Glutamatergic neuron (in vitro differentiated cells): ENCODE measurements around the gene TAF13. TPM values are rescaled to one million over a fixed set of nuclear protein-coding genes. Genes with fewer than 3 reads are reported as not detected.
"Not testable (repeated sequence)": the region's sequence is repeated elsewhere in the genome, so short reads cannot be mapped to it uniquely, and the experiment has no call there.

Source experiments
- DNase-seq: peaks from one replicate; pipeline ENCODE4 v3.0.0; 2022
- H3K27ac Mint-ChIP-seq: one replicate; pipeline ENCODE4 v1.8.0; 2020; ENCODE audit warnings: mild to moderate bottlenecking, mixed read lengths, inconsistent platforms; ENCODE audit not compliant: unreplicated experiment
- H3K27me3 Mint-ChIP-seq: one replicate; pipeline ENCODE4 v1.8.0; 2020; ENCODE audit warnings: mild to moderate bottlenecking, moderate library complexity, mixed read lengths, inconsistent platforms; ENCODE audit not compliant: unreplicated experiment
- H3K36me3 Mint-ChIP-seq: one replicate; pipeline ENCODE4 v1.8.0; 2020; ENCODE audit warnings: mild to moderate bottlenecking, mixed read lengths, inconsistent platforms; ENCODE audit not compliant: unreplicated experiment
- H3K4me1 Mint-ChIP-seq: one replicate; pipeline ENCODE4 v1.8.0; 2020; ENCODE audit warnings: mild to moderate bottlenecking, low read depth, mixed read lengths, inconsistent platforms; ENCODE audit not compliant: unreplicated experiment
- H3K4me3 Mint-ChIP-seq: one replicate; pipeline ENCODE4 v1.8.0; 2020; ENCODE audit warnings: mild to moderate bottlenecking, mixed read lengths, inconsistent platforms; ENCODE audit not compliant: unreplicated experiment
- H3K9me3 Mint-ChIP-seq: one replicate; pipeline ENCODE4 v1.8.0; 2020; ENCODE audit warnings: mild to moderate bottlenecking, moderate library complexity, mixed read lengths, inconsistent platforms; ENCODE audit not compliant: unreplicated experiment
- total RNA-seq: library from RNA; stranded (reverse); fragmentation: NEBNext Ultra II Directional; extraction: Animal tissue kit (Norgen Biotek cat#: 25700); gene quantifications from one replicate; pipeline ENCODE4 v1.2.1, GENCODE V29; 2021; ENCODE audit not compliant: unreplicated experiment
- TF ChIP-seq, protein P1 (sequence below): fragments of 200-600 bp; sonication (generic); IDR thresholded peaks from one replicate; pipeline ENCODE4 v1.5.0; 2021; ENCODE audit not compliant: partially characterized antibody, unreplicated experiment

The TAF13 gene
- total RNA-seq, 1 donor from 2014 or later: 66.0 TPM

DNA sequence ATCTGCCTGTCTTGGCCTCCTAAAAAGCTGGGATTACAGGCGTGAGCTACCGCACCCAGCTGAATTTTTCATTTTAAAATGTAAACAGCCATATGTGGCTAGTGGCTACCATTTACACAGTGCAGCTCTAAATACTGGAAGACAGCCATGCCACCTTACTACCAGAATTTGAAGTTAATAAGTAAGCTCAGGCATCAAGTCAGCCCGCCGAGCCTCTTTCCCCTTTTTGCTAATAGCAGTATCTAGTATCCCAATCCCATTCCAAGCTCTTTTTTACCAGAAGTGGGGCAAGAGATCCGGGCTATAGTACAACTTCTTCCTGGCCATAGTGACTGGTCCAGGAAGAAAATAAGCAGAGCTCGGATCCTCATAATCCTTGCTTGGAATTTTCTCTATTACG, 15.1 kb downstream of the TAF13 start:
- no peak for DNase-seq
- Mint-ChIP-seq H3K27ac (no peak overlapping the region), H3K27me3 (peaks cover 3% of the 10 kb centered on the region), H3K9me3 (no peaks in the 10 kb centered on the region), H3K4me1 (no peaks in the 10 kb centered on the region), H3K36me3 (no peaks in the 10 kb centered on the region), H3K4me3 (no peak overlapping the region)
- TF ChIP-seq, protein P1, sequence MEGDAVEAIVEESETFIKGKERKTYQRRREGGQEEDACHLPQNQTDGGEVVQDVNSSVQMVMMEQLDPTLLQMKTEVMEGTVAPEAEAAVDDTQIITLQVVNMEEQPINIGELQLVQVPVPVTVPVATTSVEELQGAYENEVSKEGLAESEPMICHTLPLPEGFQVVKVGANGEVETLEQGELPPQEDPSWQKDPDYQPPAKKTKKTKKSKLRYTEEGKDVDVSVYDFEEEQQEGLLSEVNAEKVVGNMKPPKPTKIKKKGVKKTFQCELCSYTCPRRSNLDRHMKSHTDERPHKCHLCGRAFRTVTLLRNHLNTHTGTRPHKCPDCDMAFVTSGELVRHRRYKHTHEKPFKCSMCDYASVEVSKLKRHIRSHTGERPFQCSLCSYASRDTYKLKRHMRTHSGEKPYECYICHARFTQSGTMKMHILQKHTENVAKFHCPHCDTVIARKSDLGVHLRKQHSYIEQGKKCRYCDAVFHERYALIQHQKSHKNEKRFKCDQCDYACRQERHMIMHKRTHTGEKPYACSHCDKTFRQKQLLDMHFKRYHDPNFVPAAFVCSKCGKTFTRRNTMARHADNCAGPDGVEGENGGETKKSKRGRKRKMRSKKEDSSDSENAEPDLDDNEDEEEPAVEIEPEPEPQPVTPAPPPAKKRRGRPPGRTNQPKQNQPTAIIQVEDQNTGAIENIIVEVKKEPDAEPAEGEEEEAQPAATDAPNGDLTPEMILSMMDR: no peak

DNA sequence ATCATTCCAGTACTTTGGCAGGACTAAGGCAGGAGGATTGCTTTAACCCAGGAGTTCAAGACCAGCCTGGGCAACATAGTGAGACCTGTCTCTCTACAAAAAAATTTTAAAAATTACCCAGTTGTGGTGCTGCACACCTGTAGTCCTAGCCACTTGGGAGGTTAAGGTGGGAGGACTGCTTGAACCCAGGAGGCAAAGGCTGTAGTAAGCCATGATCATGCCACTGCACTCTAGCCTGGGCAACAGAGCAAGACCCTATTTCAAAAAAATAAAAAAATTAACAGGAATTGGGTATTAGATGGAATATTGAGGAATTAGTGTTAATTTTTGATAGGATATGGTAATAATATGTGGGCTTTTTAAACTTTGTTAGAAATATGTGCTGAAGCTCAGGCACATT, 16.8 kb downstream of the TAF13 start:
- H3K4me1 Mint-ChIP-seq: no peaks in the 10 kb centered on the region
- peaks cover 3% of the 10 kb centered on the region for H3K27me3 Mint-ChIP-seq
- no peak for DNase-seq
- H3K36me3 Mint-ChIP-seq: no peaks in the 10 kb centered on the region
- no peaks in the 10 kb centered on the region for H3K9me3 Mint-ChIP-seq
- TF ChIP-seq, protein P1: no peak
- H3K27ac Mint-ChIP-seq: no peak overlapping the region
- no peak overlapping the region for H3K4me3 Mint-ChIP-seq

DNA sequence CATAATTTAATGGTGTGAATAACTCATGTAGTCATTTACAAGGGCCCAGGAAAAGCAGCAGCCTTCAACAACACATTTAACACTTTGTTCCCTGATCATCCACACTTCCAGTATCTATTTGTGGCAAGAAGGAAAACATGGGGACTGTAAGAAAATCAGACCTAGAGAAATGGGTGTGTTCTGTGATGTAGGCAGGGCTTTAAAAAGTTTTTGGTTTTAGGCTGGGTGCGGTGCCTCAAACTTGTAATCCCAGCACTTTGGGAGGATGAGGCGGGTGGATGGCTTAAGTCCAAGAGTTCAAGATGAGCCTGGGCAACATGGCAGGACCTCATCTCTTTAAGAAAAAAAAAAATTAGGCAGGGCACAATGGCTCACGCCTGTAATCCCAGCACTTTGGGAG, 19.7 kb downstream of the TAF13 start:
- TF ChIP-seq, protein P1: no peak
- peaks cover 3% of the 10 kb centered on the region for H3K27me3 Mint-ChIP-seq
- no peaks in the 10 kb centered on the region for H3K9me3 Mint-ChIP-seq
- H3K4me3 Mint-ChIP-seq: no peak overlapping the region
- no peak for DNase-seq
- no peaks in the 10 kb centered on the region for H3K4me1 Mint-ChIP-seq
- no peaks in the 10 kb centered on the region for H3K36me3 Mint-ChIP-seq
- no peak overlapping the region for H3K27ac Mint-ChIP-seq

DNA sequence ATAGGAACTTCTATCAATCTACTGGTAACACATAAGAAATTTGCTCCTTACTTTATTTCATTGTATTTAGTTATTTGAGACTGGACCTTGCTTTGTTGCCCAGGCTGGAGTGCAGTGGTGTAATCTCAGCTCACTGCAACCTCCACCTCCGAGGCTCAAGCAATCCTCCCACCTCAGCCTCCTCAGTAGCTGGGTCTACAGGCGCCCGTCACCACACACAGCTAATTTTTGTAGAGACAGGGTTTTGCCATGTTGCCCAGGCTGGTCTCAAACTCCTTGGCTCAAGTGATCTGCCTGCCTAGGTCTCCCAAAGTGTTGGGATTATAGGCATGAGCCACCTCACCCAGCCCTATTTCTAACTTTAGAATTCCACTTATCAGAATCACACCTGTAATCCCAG, 23.7 kb downstream of the TAF13 start:
- not testable (repeated sequence) for H3K4me3 Mint-ChIP-seq, H3K27ac Mint-ChIP-seq, H3K9me3 Mint-ChIP-seq, H3K36me3 Mint-ChIP-seq, H3K4me1 Mint-ChIP-seq, H3K27me3 Mint-ChIP-seq, DNase-seq

DNA sequence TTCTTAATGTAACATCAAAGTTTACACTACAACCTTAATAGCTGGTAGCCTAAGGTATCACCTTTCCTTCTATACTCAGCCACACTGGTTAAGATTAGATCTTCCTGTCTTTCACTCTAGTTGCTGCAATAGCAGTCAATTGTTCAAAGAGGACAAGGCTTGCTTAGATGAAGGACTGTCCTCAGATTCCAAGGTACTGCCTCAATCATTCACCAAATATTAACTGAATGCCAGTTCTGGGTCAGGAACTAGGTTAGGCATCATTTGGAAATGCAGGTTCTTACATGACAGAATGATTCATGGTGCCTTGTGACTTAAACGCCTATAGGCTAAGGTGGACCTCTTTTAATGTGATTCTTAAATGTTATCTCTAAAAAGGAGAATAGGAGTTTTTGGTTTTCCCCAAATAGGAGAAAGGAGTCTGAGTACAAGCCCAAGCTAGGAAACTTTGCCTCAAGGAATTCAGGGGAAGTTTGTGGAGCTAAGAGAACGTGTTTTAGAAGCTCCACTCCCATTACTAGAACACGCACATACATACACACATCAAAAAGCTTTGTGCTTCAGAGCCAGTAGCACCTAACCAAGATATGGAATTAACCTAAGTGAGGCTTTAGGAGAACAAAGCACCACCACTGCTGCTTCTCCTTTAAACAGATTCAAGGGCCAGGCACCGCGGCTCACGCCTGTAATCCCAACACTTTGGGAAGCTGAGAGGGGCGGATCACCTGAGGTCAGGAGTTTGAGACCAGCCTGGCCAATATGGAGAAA, 25.4 kb downstream of the TAF13 start:
- Mint-ChIP-seq H3K9me3 (no peaks in the 10 kb centered on the region), H3K27ac (no peak overlapping the region)

More for the DNA sequence above, 25.4 kb downstream of the TAF13 start:
- DNase-seq: no peak
- no peaks in the 10 kb centered on the region for H3K4me1 Mint-ChIP-seq
- TF ChIP-seq, protein P1: no peak
- H3K4me3 Mint-ChIP-seq: no peak overlapping the region
- H3K27me3 Mint-ChIP-seq: no peaks in the 10 kb centered on the region
- H3K36me3 Mint-ChIP-seq: no peaks in the 10 kb centered on the region
